Activated T-cell treated with anti-CD3 and anti-CD28 coated beads, Interleukin-2, amount 50 U/mL, for 1 hour (primary cell): ENCODE measurements around the gene VEGFA.

ENCODE experiments used
- DNase-seq: peaks from one replicate; pipeline ENCODE4 v3.0.0-alpha.2; 2020

VEGFA gene

GRCh38 chr6:43826730-43827129, 56.7 kb downstream of the VEGFA start:
- no peak for DNase-seq

GRCh38 chr6:43827898-43828297, 57.9 kb downstream of the VEGFA start:
- DNase-seq, result no peak

- DNase-seq, result no peak
Observed at GRCh38 chr6:43828711-43829110, 58.7 kb downstream of the VEGFA start.

GRCh38 chr6:43829470-43829869, 59.5 kb downstream of the VEGFA start:
- DNase-seq, result no peak

- no peak for DNase-seq
Observed at GRCh38 chr6:43830775-43831174, 60.8 kb downstream of the VEGFA start.

GRCh38 chr6:43831191-43831590, 61.2 kb downstream of the VEGFA start:
- DNase-seq, result no peak

- DNase-seq, result no peak
Observed at GRCh38 chr6:43833223-43833995, 63.4 kb downstream of the VEGFA start.

GRCh38 chr6:43833996-43834390, 64.0 kb downstream of the VEGFA start:
- DNase-seq, result no peak

GRCh38 chr6:43834528-43835155, 64.6 kb downstream of the VEGFA start:
- no peak for DNase-seq

GRCh38 chr6:43835872-43836419, 65.9 kb downstream of the VEGFA start:
- DNase-seq, result no peak
